HepG2 (cell line): ENCODE data around the gene HPCAL1. TPM values are rescaled to one million over a fixed set of nuclear protein-coding genes. Genes with fewer than 3 reads are reported as not detected.
A peak's percentile ranks its signal among the peaks of the same experiment; 100 is the strongest.

Experiments used
- BRD4 ChIP-seq: sonication (generic); formaldehyde crosslinking; IDR thresholded peaks from 2 replicates; pipeline ENCODE4 v1.4.0; 2020; ENCODE audit warnings: missing genetic modification reagents
- CCDC6 ChIP-seq: sonication (generic); formaldehyde crosslinking; IDR thresholded peaks from 2 replicates; pipeline ENCODE4 v1.8.1; 2022; ENCODE audit warnings: mild to moderate bottlenecking, missing genetic modification reagents, moderate library complexity
- EP300 ChIP-seq, 3 experiments: sonication (generic) in 1 of 3; formaldehyde crosslinking in 1 of 3; IDR thresholded peaks; 2 replicates each; pipeline versions ENCODE4 v1.5.1 to v1.6.1; 2011 to 2020; ENCODE audit warnings: low read depth in 2 of 3, low read length in 2 of 3, borderline replicate concordance in 1 of 3, improper control_type of control experiment in 1 of 3, mild to moderate bottlenecking in 1 of 3, missing genetic modification reagents in 1 of 3, moderate library complexity in 1 of 3
- HNRNPL ChIP-seq: fragments of 200-400 bp; formaldehyde crosslinking; IDR thresholded peaks from 2 replicates; pipeline ENCODE4 v1.6.1; 2017; ENCODE audit warnings: mild to moderate bottlenecking, low read depth, low read length
- IRF9 ChIP-seq: sonication (generic); formaldehyde crosslinking; IDR thresholded peaks from 2 replicates; pipeline ENCODE4 v1.8.0; 2022; ENCODE audit warnings: missing genetic modification reagents, mild to moderate bottlenecking, borderline replicate concordance
- ISX ChIP-seq: sonication (generic); formaldehyde crosslinking; conservative IDR thresholded peaks from 2 replicates; pipeline ENCODE4 v1.5.0; 2020; ENCODE audit warnings: missing genetic modification reagents
- MYPOP ChIP-seq: sonication (generic); formaldehyde crosslinking; IDR thresholded peaks from 2 replicates; pipeline ENCODE4 v1.8.1; 2023; ENCODE audit warnings: mild to moderate bottlenecking, moderate library complexity, missing genetic modification reagents
- NKX3-1 ChIP-seq: sonication (generic); formaldehyde crosslinking; IDR thresholded peaks from 2 replicates; pipeline ENCODE4 v1.5.0; 2020; ENCODE audit warnings: missing genetic modification reagents
- PITX1 ChIP-seq: sonication (generic); formaldehyde crosslinking; IDR thresholded peaks from 2 replicates; pipeline ENCODE4 v1.5.1; 2020; ENCODE audit warnings: mild to moderate bottlenecking, missing genetic modification reagents
- PPARG ChIP-seq: conservative IDR thresholded peaks from 2 replicates; pipeline ENCODE4 v1.6.1; 2016; ENCODE audit warnings: missing biosample characterization, missing genetic modification reagents
- SALL2 ChIP-seq: sonication (generic); formaldehyde crosslinking; IDR thresholded peaks from 2 replicates; pipeline ENCODE4 v1.8.1; 2023; ENCODE audit warnings: mild to moderate bottlenecking, missing genetic modification reagents, inconsistent platforms
- TFAP4 ChIP-seq: sonication (generic); IDR thresholded peaks from 2 replicates; pipeline ENCODE4 v1.6.1; 2016; ENCODE audit warnings: low read depth, borderline replicate concordance
- U2AF2 ChIP-seq: fragments of 200-400 bp; formaldehyde crosslinking; IDR thresholded peaks from 2 replicates; pipeline ENCODE4 v1.6.1; 2017; ENCODE audit warnings: low read depth, mild to moderate bottlenecking, low read length
- YEATS2 ChIP-seq: sonication (generic); formaldehyde crosslinking; IDR thresholded peaks from 2 replicates; pipeline ENCODE4 v1.4.0; 2020; ENCODE audit warnings: missing genetic modification reagents, borderline replicate concordance
- ZBTB26 ChIP-seq: IDR thresholded peaks from 2 replicates; pipeline ENCODE4 v1.6.1; 2016; ENCODE audit warnings: missing compliant biosample characterization, missing genetic modification reagents, borderline replicate concordance
- ZNF275 ChIP-seq: sonication (generic); formaldehyde crosslinking; IDR thresholded peaks from 2 replicates; pipeline ENCODE4 v1.8.0; 2022; ENCODE audit warnings: missing genetic modification reagents, mild to moderate bottlenecking, inconsistent platforms, borderline replicate concordance
- ZNF331 ChIP-seq: sonication (generic); formaldehyde crosslinking; IDR thresholded peaks from 2 replicates; pipeline ENCODE4 v1.4.0; 2020; ENCODE audit warnings: missing genetic modification reagents
- ZNF670 ChIP-seq: sonication (generic); formaldehyde crosslinking; IDR thresholded peaks from 2 replicates; pipeline ENCODE4 v1.8.0; 2022; ENCODE audit warnings: mild to moderate bottlenecking, missing genetic modification reagents, borderline replicate concordance
- ZNF784 ChIP-seq: sonication (generic); formaldehyde crosslinking; IDR thresholded peaks from 2 replicates; pipeline ENCODE4 v1.5.1; 2020; ENCODE audit warnings: missing genetic modification reagents, mild to moderate bottlenecking, borderline replicate concordance
- ZSCAN31 ChIP-seq: sonication (generic); formaldehyde crosslinking; IDR thresholded peaks from 2 replicates; pipeline ENCODE4 v1.5.0; 2020; ENCODE audit warnings: low read depth, mild to moderate bottlenecking, missing genetic modification reagents
- polyA plus RNA-seq, 8 experiments: library from polyadenylated mRNA; depleted of rRNA in 3 of 8; stranded (reverse) in 7 of 8; unstranded in 1 of 8; fragments of >200 nt; fragmentation: Illumina TruSeq in 4 of 8; extraction: Trizol in 4 of 8; gene quantifications; 2 replicates each; pipeline versions ENCODE4 v1.2.1 to v1.2.3, GENCODE V29; 2011 to 2016; ENCODE audit warnings: low read depth in 4 of 8, missing spikeins in 1 of 8, mixed read lengths in 1 of 8; ENCODE audit not compliant: insufficient read depth in 1 of 8
- total RNA-seq, 5 experiments: library from RNA; depleted of rRNA; stranded (reverse); fragments of >200 nt; fragmentation: Illumina TruSeq; extraction: Trizol; gene quantifications; 2 replicates each; pipeline ENCODE4 v1.2.3, GENCODE V29; 2016; ENCODE audit warnings: low read depth in 1 of 5

The HPCAL1 gene
- total and polyA plus RNA-seq, 2 of the 13 experiments (the other 11 are each of a cell fraction or from before 2014, with no cell fraction given), result 29.5 to 29.9 TPM

GRCh38 chr2:10400978-10401951, 98.6 kb downstream of the HPCAL1 start (continued):
- TF ChIP-seq ZNF275 (CRISPR knock-in tag) (0 out of 2 replicates have a peak, but pooled peaks have one; percentile 27), PITX1 (CRISPR knock-in tag) (peak; percentile 5; the same call in 1 of the 2 replicates), YEATS2 (peak; percentile 27; the same call in 1 of the 2 replicates), TFAP4 (peak; percentile 75), SALL2 (peak; percentile 27; the same call in 1 of the 2 replicates), EP300 (IDR thresholded peaks at IDR 0.05; ENCODE audit: low read depth in 2 of 2, low read length in 2 of 2) (peak; percentile 32 to 72; a peak in 2 of 4 replicates), EP300 (CRISPR knock-in tag; IDR thresholded peaks at IDR 0.05; ENCODE audit: borderline replicate concordance) (no peak; the same call in 1 of the 2 replicates), CCDC6 (CRISPR knock-in tag) (peak; percentile 60; the same call in 1 of the 2 replicates), ZSCAN31 (CRISPR knock-in tag) (0 out of 2 replicates have a peak, but pooled peaks have one; percentile 60), U2AF2 (0 out of 2 replicates have a peak, but pooled peaks have one; percentile 4), ISX (CRISPR knock-in tag) (no peak), BRD4 (no peak), ZNF670 (CRISPR knock-in tag) (no peak), HNRNPL (peak; percentile 73; the same call in 1 of the 2 replicates), MYPOP (CRISPR knock-in tag) (peak; percentile 78; the same call in 1 of the 2 replicates), ZNF784 (CRISPR knock-in tag) (peak; percentile 80; the same call in 1 of the 2 replicates), ZBTB26 (CRISPR knock-in tag) (peak; percentile 86; the same call in 1 of the 2 replicates), IRF9 (0 out of 2 replicates have a peak, but pooled peaks have one; percentile 47), NKX3-1 (CRISPR knock-in tag) (no peak), PPARG (CRISPR knock-in tag) (peak; percentile 73), ZNF331 (CRISPR knock-in tag) (peak; percentile 72; the same call in 1 of the 2 replicates)
